ENCODE measurements around the gene RHBDD2. TPM values are rescaled to one million over a fixed set of nuclear protein-coding genes. Genes with fewer than 3 reads are reported as not detected.
"Not testable (repeated sequence)": the region's sequence is repeated elsewhere in the genome, so short reads cannot be mapped to it uniquely, and the experiment has no call there.

RHBDD2 gene
- total RNA-seq, 2 experiments from 2014 or later: 199 to 208 TPM

- no peak overlapping the region for H3K4me3 Mint-ChIP-seq
- H3K9me3 Mint-ChIP-seq: no peaks in the 10 kb centered on the region
- H3K4me1 Mint-ChIP-seq (ENCODE audit: low read depth): no peaks in the 10 kb centered on the region
- Histone ChIP-seq H3K27ac (ENCODE audit: low read depth in 1 of 2, low read length in 2 of 2) (no peak overlapping the region), H3K4me3 (ENCODE audit: low read length) (no peak overlapping the region), H3K9me3 (ENCODE audit: control insufficient read depth in 1 of 2, insufficient read depth in 1 of 2, low read length in 2 of 2) (no peaks in the 10 kb centered on the region), H3K27me3 (ENCODE audit: control insufficient read depth in 1 of 2, insufficient read depth in 2 of 2, low read length in 2 of 2) (no peaks in the 10 kb centered on the region), H3K4me1 (ENCODE audit: insufficient read depth, low read length) (peaks cover 3% of the 10 kb centered on the region), H3K36me3 (ENCODE audit: insufficient read depth, low read length) (peaks cover 45% of the 10 kb centered on the region)
- ATAC-seq (ENCODE audit: poor library complexity): no peak
- H3K36me3 Mint-ChIP-seq (ENCODE audit: low read depth): peaks cover 52% of the 10 kb centered on the region
- TF ChIP-seq CTCF (IDR thresholded peaks at IDR 0.05): no peak
- no peaks in the 10 kb centered on the region for H3K27me3 Mint-ChIP-seq
- peak overlapping the region; percentile 31 for H3K27ac Mint-ChIP-seq
- no peak for DNase-seq
- intact Hi-C loops (cut with DNase I, micrococcal nuclease): no loop called here
- POLR2A ChIA-PET: interaction anchor here (1.0 kb wide), 1 partner anchor 11 kb away, joined by 3 read pairs; no protein-coding TSS in a partner anchor
- CTCF ChIA-PET: interaction anchor here (2.2 kb wide), 1 partner anchor 22 kb away, joined by 5 read pairs; no protein-coding TSS in a partner anchor
Observed at GRCh38 chr7:75888464-75889222, 9.8 kb downstream of the RHBDD2 start.

- ChIA-PET CTCF (interaction anchor here (2.2 kb wide), 1 partner anchor 23 kb away, joined by 5 read pairs; no protein-coding TSS in a partner anchor), POLR2A (no interaction called here)
- ATAC-seq (ENCODE audit: poor library complexity) (no peak), DNase-seq (no peak)
- peaks cover 38% of the 10 kb centered on the region for H3K36me3 ChIP-seq (ENCODE audit: insufficient read depth, low read length)
- Mint-ChIP-seq H3K27ac (peak overlapping the region; percentile 31), H3K36me3 (ENCODE audit: low read depth) (peaks cover 47% of the 10 kb centered on the region), H3K4me3 (no peak overlapping the region), H3K4me1 (ENCODE audit: low read depth) (no peaks in the 10 kb centered on the region), H3K27me3 (no peaks in the 10 kb centered on the region), H3K9me3 (no peaks in the 10 kb centered on the region)
- no peaks in the 10 kb centered on the region for H3K27me3 ChIP-seq (ENCODE audit: control insufficient read depth in 1 of 2, insufficient read depth in 2 of 2, low read length in 2 of 2)
- H3K27ac ChIP-seq (ENCODE audit: low read depth in 1 of 2, low read length in 2 of 2): no peak overlapping the region
- H3K9me3 ChIP-seq (ENCODE audit: control insufficient read depth in 1 of 2, insufficient read depth in 1 of 2, low read length in 2 of 2): no peaks in the 10 kb centered on the region
- intact Hi-C loops (cut with DNase I, micrococcal nuclease): no loop called here
- TF ChIP-seq CTCF (IDR thresholded peaks at IDR 0.05): no peak
- H3K4me3 ChIP-seq (ENCODE audit: low read length): no peak overlapping the region
- H3K4me1 ChIP-seq (ENCODE audit: insufficient read depth, low read length): peaks cover 3% of the 10 kb centered on the region
Observed at GRCh38 chr7:75889223-75889825, 10.5 kb downstream of the RHBDD2 start.

- Mint-ChIP-seq H3K4me3 (no peak overlapping the region), H3K27ac (peak overlapping the region; percentile 15), H3K36me3 (ENCODE audit: low read depth) (peaks cover 42% of the 10 kb centered on the region), H3K9me3 (no peaks in the 10 kb centered on the region), H3K27me3 (no peaks in the 10 kb centered on the region), H3K4me1 (ENCODE audit: low read depth) (no peaks in the 10 kb centered on the region)
- Histone ChIP-seq H3K4me1 (ENCODE audit: insufficient read depth, low read length) (no peaks in the 10 kb centered on the region), H3K4me3 (ENCODE audit: low read length) (no peak overlapping the region), H3K9me3 (ENCODE audit: control insufficient read depth in 1 of 2, insufficient read depth in 1 of 2, low read length in 2 of 2) (no peaks in the 10 kb centered on the region), H3K36me3 (ENCODE audit: insufficient read depth, low read length) (peaks cover 33% of the 10 kb centered on the region), H3K27me3 (ENCODE audit: control insufficient read depth in 1 of 2, insufficient read depth in 2 of 2, low read length in 2 of 2) (no peaks in the 10 kb centered on the region), H3K27ac (ENCODE audit: low read depth in 1 of 2, low read length in 2 of 2) (no peak overlapping the region)
- ChIA-PET POLR2A (no interaction called here), CTCF (interaction anchor here (1.4 to 2.2 kb wide), 2 partner anchors 23 to 130 kb away, joined by 3 to 5 read pairs; no protein-coding TSS in a partner anchor)
- TF ChIP-seq CTCF (IDR thresholded peaks at IDR 0.05): no peak
- no peak for DNase-seq
- intact Hi-C loops (cut with DNase I, micrococcal nuclease): no loop called here
- no peak for ATAC-seq (ENCODE audit: poor library complexity)
Observed at GRCh38 chr7:75889826-75890225, 11.0 kb downstream of the RHBDD2 start.

- H3K9me3 Mint-ChIP-seq; intact Hi-C loops (cut with DNase I, micrococcal nuclease); ATAC-seq (ENCODE audit: poor library complexity); H3K4me3 ChIP-seq (ENCODE audit: low read length); H3K9me3 ChIP-seq (ENCODE audit: control insufficient read depth in 1 of 2, insufficient read depth in 1 of 2, low read length in 2 of 2); H3K27me3 Mint-ChIP-seq; H3K27me3 ChIP-seq (ENCODE audit: control insufficient read depth in 1 of 2, insufficient read depth in 2 of 2, low read length in 2 of 2); H3K27ac ChIP-seq (ENCODE audit: low read depth in 1 of 2, low read length in 2 of 2); DNase-seq; H3K4me3 Mint-ChIP-seq; H3K4me1 Mint-ChIP-seq (ENCODE audit: low read depth); H3K4me1 ChIP-seq (ENCODE audit: insufficient read depth, low read length); H3K27ac Mint-ChIP-seq: not testable (repeated sequence)
- ChIA-PET CTCF (interaction anchor here (1.4 kb wide), 1 partner anchor 129 kb away, joined by 3 read pairs; no protein-coding TSS in a partner anchor), POLR2A (interaction anchor here (0.6 kb wide), 1 partner anchor 126 kb away, joined by 3 read pairs; no protein-coding TSS in a partner anchor)
- peaks cover 31% of the 10 kb centered on the region for H3K36me3 Mint-ChIP-seq (ENCODE audit: low read depth)
- H3K36me3 ChIP-seq (ENCODE audit: insufficient read depth, low read length): peaks cover 19% of the 10 kb centered on the region
Observed at GRCh38 chr7:75891237-75891636, 12.4 kb downstream of the RHBDD2 start.

All from CD4-positive, alpha-beta T cell (primary cell).